Hematopoietic multipotent progenitor cell (in vitro differentiated cells): ENCODE results near the gene SPATC1L. TPM values are rescaled to one million over a fixed set of nuclear protein-coding genes. Genes with fewer than 3 reads are reported as not detected.

Source experiments
- DNase-seq, 3 donors: peaks; one replicate each; pipeline ENCODE4 v3.0.0-alpha.2; 2011 to 2015; ENCODE audit warnings: low read depth in 2 of 3, low spot score in 2 of 3
- total RNA-seq: library from RNA; depleted of rRNA; stranded (reverse); fragments of >200 nt; gene quantifications from one replicate; pipeline ENCODE4 v1.2.3, GENCODE V29; 2012

Gene SPATC1L
- total RNA-seq, 1 donor: 21.5 TPM

DNA sequence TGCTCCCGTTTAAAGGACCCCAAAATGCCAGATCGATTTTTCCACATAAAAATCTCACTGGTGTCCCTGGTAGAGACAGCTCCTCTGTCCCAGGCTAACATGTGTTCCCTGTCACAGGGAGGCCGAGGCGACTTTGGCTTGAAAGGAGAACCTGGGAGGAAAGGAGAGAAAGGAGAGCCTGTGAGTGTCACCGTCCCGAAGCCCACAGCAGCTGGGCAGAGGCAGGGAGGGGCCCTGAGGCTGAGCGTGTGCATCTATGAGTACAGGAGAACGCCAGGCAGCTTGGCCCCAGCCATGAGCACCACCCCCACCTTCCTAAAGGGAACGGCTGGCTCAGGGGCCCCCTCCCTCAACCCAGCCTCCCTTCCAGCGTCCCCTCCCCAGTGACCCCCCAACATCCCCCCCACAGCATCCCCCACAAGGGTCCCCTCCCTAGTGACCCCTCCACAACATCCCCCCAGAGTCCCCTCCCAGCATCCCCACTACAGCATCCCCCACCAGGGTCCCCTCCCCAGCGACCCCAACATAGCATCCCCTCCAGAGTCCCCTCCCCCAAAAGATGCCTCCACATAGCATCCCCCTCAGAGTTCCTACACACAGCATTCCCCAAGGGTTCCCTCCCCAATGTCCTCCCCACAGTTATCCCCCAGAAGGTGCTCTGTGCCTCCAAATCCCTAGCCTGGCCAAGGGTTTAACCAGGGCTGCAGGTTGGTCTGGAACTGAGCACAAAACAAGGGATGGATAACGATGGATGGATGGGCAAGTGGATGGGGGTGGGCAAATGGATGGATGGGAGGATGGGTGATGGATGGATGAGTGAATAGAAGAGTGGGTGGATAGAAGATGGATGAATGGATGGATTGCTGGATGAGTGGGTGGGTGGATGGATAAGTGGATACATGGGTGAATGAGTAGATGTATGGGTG is 61.2 kb downstream of the SPATC1L start:
- no peak for DNase-seq

DNA sequence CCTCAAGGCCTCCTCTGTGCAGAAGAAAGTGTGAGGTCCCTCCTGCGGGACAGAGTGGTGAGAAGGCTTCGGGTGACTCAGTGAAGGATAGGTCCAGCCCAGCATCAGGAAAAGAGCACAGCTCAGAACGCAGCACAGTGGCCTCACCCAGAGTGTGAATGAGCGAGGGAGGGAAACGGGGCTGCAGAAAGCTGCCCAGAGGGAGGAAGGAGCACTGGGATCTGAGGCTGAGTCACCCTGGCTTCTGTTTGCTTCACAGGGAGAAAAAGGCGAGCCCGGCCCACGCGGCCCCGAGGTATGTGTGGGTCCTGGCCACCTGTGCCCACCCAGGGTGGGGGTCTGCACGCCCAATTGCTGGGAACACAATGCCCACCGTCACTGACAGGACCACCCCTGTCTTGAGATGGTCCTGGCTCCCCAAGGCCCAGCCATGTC is 62.0 kb downstream of the SPATC1L start:
- no peak for DNase-seq

- DNase-seq: no peak
These were observed 62.7 kb downstream of the SPATC1L start for GRCh38 chr21:46121286-46122221.

DNA sequence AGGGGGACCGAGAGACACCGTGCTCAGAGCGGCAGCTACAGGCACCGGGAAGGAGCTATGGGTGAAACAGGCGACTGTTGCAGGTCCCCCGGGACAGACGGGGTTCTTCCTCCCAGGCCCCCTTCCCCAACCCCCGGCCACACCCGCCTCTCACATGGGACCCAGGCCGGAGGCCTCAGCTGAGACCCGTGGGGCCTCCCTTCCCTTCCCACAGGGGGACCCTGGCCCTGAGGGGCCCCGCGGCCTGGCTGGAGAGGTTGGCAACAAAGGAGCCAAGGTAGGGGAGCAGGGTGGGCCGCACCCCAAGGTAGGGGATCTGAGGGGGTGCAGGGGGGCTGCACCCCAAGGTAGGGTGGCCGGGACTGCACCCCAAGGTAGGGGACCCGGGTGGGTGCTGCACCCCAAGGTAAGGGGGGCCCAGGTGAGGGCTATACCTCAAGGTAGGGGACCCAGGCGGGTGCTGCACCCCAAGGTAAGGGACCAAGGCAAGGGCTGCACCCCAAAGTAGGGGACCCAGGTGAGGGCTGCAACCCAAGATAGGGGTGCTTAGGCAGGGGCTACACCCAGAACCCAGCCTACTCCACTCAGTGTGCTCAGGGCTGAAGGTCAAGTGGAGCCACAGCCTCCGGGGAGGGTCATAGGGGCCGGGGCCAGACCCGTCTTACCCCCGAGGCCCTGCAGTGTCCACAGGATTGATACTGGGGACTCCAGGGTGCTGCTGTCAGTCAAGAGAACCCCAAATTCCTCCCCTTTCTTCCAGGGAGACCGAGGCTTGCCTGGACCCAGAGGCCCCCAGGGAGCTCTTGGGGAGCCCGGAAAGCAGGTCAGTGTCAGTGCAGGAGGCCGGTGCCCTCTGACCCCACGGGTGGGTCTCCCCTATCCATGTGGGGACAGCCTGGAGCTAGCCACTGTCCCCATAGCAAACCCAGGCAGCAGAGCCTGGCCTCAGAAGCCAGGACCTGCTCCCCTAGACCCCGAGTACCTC is 63.7 kb downstream of the SPATC1L start:
- DNase-seq: no peak

- no peak for DNase-seq
These were observed 64.5 kb downstream of the SPATC1L start for GRCh38 chr21:46119637-46120271.

DNA sequence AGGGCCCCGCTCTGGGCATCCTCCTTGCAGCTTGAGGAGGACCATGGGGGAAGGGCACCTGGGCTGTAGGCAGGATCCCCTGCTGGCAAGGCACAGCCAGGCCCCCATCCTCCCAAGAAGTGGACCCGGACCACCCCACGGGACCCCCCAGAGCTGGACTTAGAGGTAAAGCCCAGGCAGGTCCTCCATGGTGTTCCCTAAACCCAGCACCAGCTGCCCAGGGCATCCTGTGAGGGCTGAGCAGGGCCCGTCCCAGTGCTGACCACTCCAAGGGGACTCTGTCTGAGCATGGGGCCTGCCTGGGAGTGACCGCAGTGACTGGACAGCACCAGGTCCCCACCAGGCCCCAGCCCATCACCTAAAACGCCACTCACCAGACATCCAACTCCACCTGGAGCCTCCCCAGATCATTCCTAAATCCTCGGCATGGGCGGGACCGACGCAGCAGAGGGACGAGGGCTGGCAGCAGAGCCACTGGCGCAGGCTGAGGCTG is 65.1 kb downstream of the SPATC1L start:
- DNase-seq: no peak

- DNase-seq: no peak
These were observed 65.7 kb downstream of the SPATC1L start for GRCh38 chr21:46118316-46119143.

DNA sequence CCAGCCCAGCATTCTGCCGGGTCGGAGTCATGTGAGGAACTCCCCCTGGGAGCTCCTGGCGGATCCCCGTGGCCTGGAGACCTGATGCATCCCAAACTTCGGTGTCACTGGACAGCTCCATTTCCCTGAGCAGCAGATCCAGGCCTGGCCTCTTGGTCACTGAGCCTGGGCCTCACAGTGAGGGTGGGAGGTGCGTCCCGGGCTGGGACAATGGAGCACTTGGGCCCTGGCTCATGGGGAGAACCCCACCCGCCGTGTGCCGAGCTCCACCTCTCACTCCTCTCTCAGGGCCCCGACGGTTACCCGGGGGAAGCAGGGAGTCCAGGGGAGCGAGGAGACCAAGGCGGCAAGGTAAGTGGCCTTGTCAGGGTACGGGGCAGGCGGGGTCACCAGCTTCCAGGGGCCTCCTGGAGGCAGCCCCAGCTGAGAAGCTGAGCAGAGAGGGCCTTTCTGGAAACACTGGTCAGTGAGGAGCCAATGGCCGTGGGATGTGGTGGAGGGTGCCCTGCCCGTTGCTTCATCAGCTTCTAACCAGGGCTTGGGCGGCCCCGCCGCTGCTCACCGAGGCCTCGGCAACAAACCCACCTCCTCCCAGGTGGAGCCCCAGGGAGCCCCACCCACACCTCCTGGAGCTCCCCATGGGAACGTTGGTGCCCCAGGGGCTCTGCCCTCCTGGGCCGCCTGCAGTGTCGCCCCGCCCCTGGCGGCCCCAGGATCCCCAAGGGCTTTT is 66.5 kb downstream of the SPATC1L start:
- DNase-seq: no peak

GRCh38 chr21:46116776-46117585 is 67.3 kb downstream of the SPATC1L start:
- no peak for DNase-seq

GRCh38 chr21:46116189-46116775 is 68.0 kb downstream of the SPATC1L start:
- no peak for DNase-seq

GRCh38 chr21:46115441-46116188 is 68.6 kb downstream of the SPATC1L start:
- DNase-seq: no peak

DNA sequence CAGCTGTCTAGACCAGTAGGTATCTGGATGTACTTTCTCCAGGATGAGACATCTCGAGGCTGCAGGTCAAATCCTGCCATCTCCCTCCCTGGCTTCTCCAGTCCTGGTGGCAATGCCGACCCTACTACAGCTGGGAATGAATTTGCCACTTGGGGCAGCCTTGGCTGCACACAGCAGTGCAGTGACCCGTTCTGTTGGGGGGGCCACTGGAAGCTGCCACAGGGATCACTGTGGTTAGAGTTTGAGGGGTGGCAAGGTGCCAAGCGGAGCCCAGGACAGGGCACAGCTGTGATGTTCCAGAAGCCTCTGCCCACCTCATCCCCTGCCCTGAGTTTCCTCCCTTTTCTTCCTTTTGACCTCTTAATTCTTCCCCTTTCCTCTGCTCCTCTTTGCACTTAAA is 69.3 kb downstream of the SPATC1L start:
- DNase-seq: no peak

DNA sequence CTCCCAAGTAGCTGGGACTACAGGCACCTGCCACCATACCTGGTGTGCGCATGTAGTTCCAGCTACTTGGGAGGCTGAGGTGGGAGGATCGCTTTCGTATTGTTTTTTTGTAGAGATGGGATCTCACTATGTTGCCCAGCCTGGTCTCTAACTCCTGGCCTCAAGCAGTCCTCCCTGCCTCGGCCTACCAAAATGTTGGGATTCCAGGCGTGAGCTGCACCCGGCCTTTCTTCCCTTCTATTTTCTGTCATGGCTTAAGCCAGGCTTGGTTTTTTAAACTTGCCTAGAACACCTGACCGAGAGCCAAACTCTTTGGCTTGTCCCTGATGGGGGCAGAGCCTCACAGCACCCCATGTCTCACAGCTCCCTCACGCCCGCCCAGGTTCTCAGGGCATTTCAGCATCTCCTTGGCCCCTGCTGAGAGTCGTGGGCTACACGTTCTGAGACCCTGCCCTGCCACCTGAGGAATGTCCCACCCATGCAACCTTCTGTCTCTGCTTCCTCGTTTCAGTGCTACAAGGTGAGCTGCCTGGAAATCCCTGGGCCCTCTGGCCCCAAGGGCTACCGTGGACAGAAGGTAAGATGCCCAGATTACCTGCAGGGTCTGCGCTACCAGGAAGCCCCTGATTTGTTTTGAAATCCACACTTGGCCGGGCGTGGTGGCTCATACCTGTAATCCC is 70.6 kb downstream of the SPATC1L start:
- DNase-seq: no peak

- DNase-seq: no peak
These were observed 71.5 kb downstream of the SPATC1L start for GRCh38 chr21:46112725-46113215.
